H1 (cell line): ENCODE measurements around the gene CBY1.

Experiments
- EZH2 ChIP-seq: fragments of 200-600 bp; sonication (generic); IDR thresholded peaks from 2 replicates; pipeline ENCODE4 v1.7.1; 2012; ENCODE audit warnings: low read depth, mild to moderate bottlenecking, moderate library complexity, low read length, inconsistent platforms; ENCODE audit not compliant: severe bottlenecking
- TF ChIP-seq, protein P1 (sequence below), 3 experiments: IDR thresholded peaks; 1 replicate in 2 of 3; 2 replicates in 1 of 3; pipeline versions ENCODE4 v1.5.1 to v1.6.1; 2011; ENCODE audit warnings: low read length in 3 of 3, mild to moderate bottlenecking in 3 of 3, inconsistent platforms in 2 of 3, low read depth in 1 of 3, moderate library complexity in 1 of 3; ENCODE audit not compliant: insufficient read depth in 1 of 3; ENCODE audit errors: control extremely low read depth in 1 of 3

- TF ChIP-seq, protein P1, sequence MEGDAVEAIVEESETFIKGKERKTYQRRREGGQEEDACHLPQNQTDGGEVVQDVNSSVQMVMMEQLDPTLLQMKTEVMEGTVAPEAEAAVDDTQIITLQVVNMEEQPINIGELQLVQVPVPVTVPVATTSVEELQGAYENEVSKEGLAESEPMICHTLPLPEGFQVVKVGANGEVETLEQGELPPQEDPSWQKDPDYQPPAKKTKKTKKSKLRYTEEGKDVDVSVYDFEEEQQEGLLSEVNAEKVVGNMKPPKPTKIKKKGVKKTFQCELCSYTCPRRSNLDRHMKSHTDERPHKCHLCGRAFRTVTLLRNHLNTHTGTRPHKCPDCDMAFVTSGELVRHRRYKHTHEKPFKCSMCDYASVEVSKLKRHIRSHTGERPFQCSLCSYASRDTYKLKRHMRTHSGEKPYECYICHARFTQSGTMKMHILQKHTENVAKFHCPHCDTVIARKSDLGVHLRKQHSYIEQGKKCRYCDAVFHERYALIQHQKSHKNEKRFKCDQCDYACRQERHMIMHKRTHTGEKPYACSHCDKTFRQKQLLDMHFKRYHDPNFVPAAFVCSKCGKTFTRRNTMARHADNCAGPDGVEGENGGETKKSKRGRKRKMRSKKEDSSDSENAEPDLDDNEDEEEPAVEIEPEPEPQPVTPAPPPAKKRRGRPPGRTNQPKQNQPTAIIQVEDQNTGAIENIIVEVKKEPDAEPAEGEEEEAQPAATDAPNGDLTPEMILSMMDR (IDR thresholded peaks at IDR 0.05; ENCODE audit: control extremely low read depth in 1 of 3, insufficient read depth in 1 of 3, low read depth in 1 of 3, low read length in 3 of 3): no peak
- TF ChIP-seq EZH2: no peak
Observed at GRCh38 chr22:38700270-38700788, 43.9 kb downstream of the CBY1 start.
